Left cardiac atrium (tissue), 4 donors: ENCODE results near the gene S100A14. TPM values are rescaled to one million over a fixed set of nuclear protein-coding genes. Genes with fewer than 3 reads are reported as not detected.
A peak's percentile ranks its signal among the peaks of the same experiment; 100 is the strongest.

Experiments
- ATAC-seq, 2 donors: fragments of 200-7000 bp; cut with Tn5 transposase; one replicate each; pipeline ENCODE4 v1.9.1; 2020; ENCODE audit warnings: mild to moderate bottlenecking in 2 of 2, moderate library complexity in 2 of 2
- DNase-seq: peaks from one replicate; pipeline ENCODE4 v3.0.0-alpha.2; 2020
- intact Hi-C, 2 donors: fragments of 100-400 bp; cut with DNase I; formaldehyde crosslinking; loops; one replicate each; pipeline versions ENCODE4 v1.14.1 to v1.15.1; 2022 to 2023
- total RNA-seq, 2 donors: library from RNA; stranded (reverse); fragmentation: NEBNext Ultra II Directional; extraction: Animal tissue kit (Norgen Biotek cat#: 25700); gene quantifications; one replicate each; pipeline ENCODE4 v1.2.1, GENCODE V29; 2021
- donor health status: DM: no; HTN: yes; CAD: no.
- donor health status: DM: no; HTN: yes; CAD: no; lungs with severe emphysema.
- donor health status: DM: yes; HTN: yes; CAD: no.
- donor health status: Dilated cardiomyopathy.

The S100A14 gene
- total RNA-seq, 2 donors from 2014 or later = 1.8 to 5.8 TPM

- ATAC-seq (no peak), DNase-seq (no peak)
- intact Hi-C loops = no loop called here
Measured at GRCh38 chr1:153624965-153625611, 9.0 kb upstream of the S100A14 start.

- ATAC-seq (peak in 1 of 2 donors; percentile 53), DNase-seq (no peak)
Measured at GRCh38 chr1:153623101-153623500, 7.0 kb upstream of the S100A14 start.

GRCh38 chr1:153619171-153619570 is 3.0 kb upstream of the S100A14 start:
- ATAC-seq = no peak
- no peak for DNase-seq
- intact Hi-C loops = loop anchor here in 1 of 2 donors (5.0 kb wide), 1 partner anchor 47 kb away; no protein-coding TSS in a partner anchor

More at GRCh38 chr1:153623101-153623500, 7.0 kb upstream of the S100A14 start:
- intact Hi-C loops = no loop called here

GRCh38 chr1:153617663-153618062 is 1.5 kb upstream of the S100A14 start:
- intact Hi-C loops = loop anchor here in 1 of 2 donors (5.0 kb wide), 1 partner anchor 45 kb away; no protein-coding TSS in a partner anchor
- peak; percentile 88 for DNase-seq
- ATAC-seq = peak; percentile 51 to 59

GRCh38 chr1:153616917-153617311 is 789 bp upstream of the S100A14 start:
- ATAC-seq = peak; percentile 8 to 40
- DNase-seq = no peak
- intact Hi-C loops = loop anchor here in 1 of 2 donors (5.0 kb wide), 1 partner anchor 45 kb away; no protein-coding TSS in a partner anchor

- intact Hi-C loops = loop anchor here in 1 of 2 donors (5.0 kb wide), 1 partner anchor 43 kb away; no protein-coding TSS in a partner anchor
- ATAC-seq = no peak
- DNase-seq = no peak
Measured at GRCh38 chr1:153615406-153615805, 719 bp downstream of the S100A14 start.

- intact Hi-C loops = loop anchor here in 1 of 2 donors (5.0 kb wide), 1 partner anchor 43 kb away; no protein-coding TSS in a partner anchor
- no peak for DNase-seq
- ATAC-seq = no peak
Measured at GRCh38 chr1:153614906-153615305, 1.2 kb downstream of the S100A14 start.

- no peak for DNase-seq
- ATAC-seq = no peak
- intact Hi-C loops = no loop called here
Measured at GRCh38 chr1:153614189-153614900, 1.8 kb downstream of the S100A14 start.

GRCh38 chr1:153613406-153613805 is 2.7 kb downstream of the S100A14 start:
- ATAC-seq (no peak), DNase-seq (no peak)
- intact Hi-C loops = no loop called here

- peak; percentile 85 for DNase-seq
- ATAC-seq = peak; percentile 81 to 85
- intact Hi-C loops = no loop called here
Measured at GRCh38 chr1:153612755-153613331, 3.3 kb downstream of the S100A14 start, which contains the start of gene S100A16. TSS of gene S100A16 (minus strand) at chr1:153613137. CDS start at chr1:153608151, 4,986 bp downstream.

- ATAC-seq (peak in 1 of 2 donors; percentile 11), DNase-seq (no peak)
- intact Hi-C loops = no loop called here
Measured at GRCh38 chr1:153612111-153612754, 3.9 kb downstream of the S100A14 start.

GRCh38 chr1:153611356-153611755 is 4.8 kb downstream of the S100A14 start:
- intact Hi-C loops = no loop called here
- ATAC-seq (no peak), DNase-seq (no peak)

GRCh38 chr1:153610811-153611301 is 5.3 kb downstream of the S100A14 start:
- peak in 1 of 2 donors; percentile 1 for ATAC-seq
- intact Hi-C loops = no loop called here

GRCh38 chr1:153610334-153610733 is 5.8 kb downstream of the S100A14 start:
- intact Hi-C loops = no loop called here
- ATAC-seq (no peak), DNase-seq (no peak)

More at GRCh38 chr1:153610811-153611301, 5.3 kb downstream of the S100A14 start:
- DNase-seq = no peak

- intact Hi-C loops = no loop called here
- no peak for ATAC-seq
- DNase-seq = no peak
Measured at GRCh38 chr1:153609585-153609907, 6.6 kb downstream of the S100A14 start.

GRCh38 chr1:153608742-153609584 is 7.2 kb downstream of the S100A14 start:
- intact Hi-C loops = no loop called here
- peak; percentile 65 to 70 for ATAC-seq
- peak; percentile 89 for DNase-seq

GRCh38 chr1:153608089-153608682 is 7.9 kb downstream of the S100A14 start:
- intact Hi-C loops = no loop called here
- no peak for ATAC-seq
- no peak for DNase-seq

- DNase-seq = no peak
- ATAC-seq = no peak
- intact Hi-C loops = no loop called here
Measured at GRCh38 chr1:153607381-153607780, 8.7 kb downstream of the S100A14 start.
